Measurements from ENCODE around the gene RAB4B. TPM values are rescaled to one million over a fixed set of nuclear protein-coding genes. Genes with fewer than 3 reads are reported as not detected.
A peak's percentile ranks its signal among the peaks of the same experiment; 100 is the strongest.
"Not testable (repeated sequence)": the region's sequence is repeated elsewhere in the genome, so short reads cannot be mapped to it uniquely, and the experiment has no call there.

The RAB4B gene
- total and polyA plus RNA-seq, 2 of the 13 experiments (the other 11 are each of a cell fraction or from before 2014, with no cell fraction given) = 3.3 to 5.4 TPM

GRCh38 chr19:40818480-40819399 lies 40.7 kb downstream of the RAB4B start:
- H3K27me3 ChIP-seq (ENCODE audit: control insufficient read depth in 1 of 2, insufficient read depth in 2 of 2, low read length in 2 of 2); H2AFZ ChIP-seq (ENCODE audit: low read length); H4K20me1 ChIP-seq (ENCODE audit: insufficient read depth, low read length); H3K79me2 ChIP-seq (ENCODE audit: insufficient read depth, low read length); H3K9me3 ChIP-seq (ENCODE audit: low read length); intact Hi-C loops (cut with micrococcal nuclease; ENCODE audit: unreplicated experiment); H3K9ac ChIP-seq (ENCODE audit: insufficient read depth, low read depth, low read length); POLR2A ChIA-PET; H3K36me3 ChIP-seq (replicated peaks in 1 of 2; ENCODE audit: control insufficient read depth in 1 of 2, insufficient read depth in 2 of 2, low read length in 2 of 2); BruUV-seq (replicated peaks); H3K27ac ChIP-seq (ENCODE audit: extremely low read length, insufficient read depth, low read length); DNase-seq (ENCODE audit: low spot score): not testable (repeated sequence)
- Histone ChIP-seq H3K4me2 (ENCODE audit: low read depth, low read length) (peak overlapping the region; percentile 67), H3K4me3 (replicated peaks in 1 of 3; ENCODE audit: insufficient read depth in 1 of 3, low read depth in 2 of 3, low read length in 3 of 3) (peak overlapping the region in 1 of 3 experiments; percentile 65; a peak in 2 of 6 replicates), H3K4me1 (ENCODE audit: insufficient read depth, low read length) (peaks cover 19% of the 10 kb centered on the region)
- CTCF ChIA-PET (ENCODE audit: low intra/inter-chr PET ratio, low total read pairs) = interaction anchor here (1.6 kb wide), 1 partner anchor 156 kb away, joined by 8 read pairs; no protein-coding TSS in a partner anchor
- 72% methylated on average over 10 of the region's 36 CpGs for WGBS (ENCODE audit: low lambda C conversion rate)
- peak; percentile 91 for ATAC-seq
- FAIRE-seq = peak; percentile 74
- in situ Hi-C loops (cut with HindIII; ENCODE audit: extremely low pct_ligation_motif_present, low pct_unique_long_range_greater_than_20kb) = loop anchor here (10.0 kb wide), 1 partner anchor 316 kb away; no protein-coding TSS in a partner anchor
- peak; percentile 48 for TF ChIP-seq ZNF687 (CRISPR knock-in tag; IDR thresholded peaks at IDR 0.05)
- peak; percentile 59 for TF ChIP-seq STAG1 (CRISPR knock-in tag; IDR thresholded peaks at IDR 0.05)
- peak; percentile 43; the same call in 1 of the 2 replicates for TF ChIP-seq ZFY (CRISPR knock-in tag; IDR thresholded peaks at IDR 0.05)
- TF ChIP-seq RAD21 (CRISPR knock-in tag; IDR thresholded peaks at IDR 0.05) = peak; percentile 13; the same call in 1 of the 2 replicates
- TF ChIP-seq SAP130 (CRISPR knock-in tag; IDR thresholded peaks at IDR 0.05; ENCODE audit: low read depth) = peak; percentile 24; the same call in 1 of the 2 replicates
- 0 out of 2 replicates have a peak, but pooled peaks have one; percentile 23 for TF ChIP-seq HDAC1 (CRISPR knock-in tag; IDR thresholded peaks at IDR 0.05)
- TF ChIP-seq HNF4A (CRISPR knock-in tag; IDR thresholded peaks at IDR 0.05) = peak; percentile 25; the same call in 1 of the 2 replicates
- 0 out of 2 replicates have a peak, but pooled peaks have one; percentile 29 for TF ChIP-seq RARA (CRISPR knock-in tag; IDR thresholded peaks at IDR 0.05)
- TF ChIP-seq ZNF574 (CRISPR knock-in tag; IDR thresholded peaks at IDR 0.05) = peak; percentile 38; the same call in 1 of the 2 replicates
- peak; percentile 92 for TF ChIP-seq RXRA (CRISPR knock-in tag; IDR thresholded peaks at IDR 0.05)
- TF ChIP-seq ZNF121 (CRISPR knock-in tag; IDR thresholded peaks at IDR 0.05) = peak; percentile 63
- TF ChIP-seq PHF21A (CRISPR knock-in tag; IDR thresholded peaks at IDR 0.05) = 0 out of 2 replicates have a peak, but pooled peaks have one; percentile 19
- TF ChIP-seq HOXA3 (CRISPR knock-in tag; IDR thresholded peaks at IDR 0.05) = peak; percentile 48
